IMR-90 (cell line): ENCODE data around the gene ENDOU. TPM values are rescaled to one million over a fixed set of nuclear protein-coding genes. Genes with fewer than 3 reads are reported as not detected.
A peak's percentile ranks its signal among the peaks of the same experiment; 100 is the strongest.

Experiments used
- ATAC-seq: fragments of 200-7000 bp; cut with Tn5 transposase; 2 replicates; pipeline ENCODE4 v1.9.1; 2020; ENCODE audit warnings: low read depth, mild to moderate bottlenecking, moderate library complexity
- BruUV-seq: library from RNA; stranded (reverse); fragments of 400-500 nt; replicated peaks from 2 replicates; lab custom pipeline; 2021; lab: Mats Ljungman, UMichigan
- CTCF ChIA-PET: fragments of 300-600 bp; formaldehyde crosslinking; extraction: SDS; loops from one replicate; lab custom pipeline; 2021; ENCODE audit warnings: antibody characterized with exemption; lab: Yijun Ruan, JAX
- POLR2A ChIA-PET: fragments of 300-600 bp; sonication (Branson Sonifier 250); formaldehyde crosslinking; loops from one replicate; lab custom pipeline; 2022; ENCODE audit warnings: antibody characterized with exemption; ENCODE audit not compliant: unreplicated experiment; lab: Charles Lee
- DNase-seq: peaks from one replicate; pipeline ENCODE4 v3.0.0; 2013
- H2AFZ ChIP-seq: replicated peaks from 2 replicates; pipeline ENCODE3; 2013; ENCODE audit warnings: low read length, mild to moderate bottlenecking; ENCODE audit not compliant: poor library complexity
- H2AK5ac ChIP-seq: 2 replicates; pipeline ENCODE4 v1.6.1; 2013; ENCODE audit warnings: low read depth, low read length, inconsistent platforms
- H2AK9ac ChIP-seq: replicated peaks from 2 replicates; pipeline ENCODE3; 2013; ENCODE audit warnings: mild to moderate bottlenecking, low read depth, low read length, moderate library complexity; ENCODE audit not compliant: poor library complexity
- H2BK120ac ChIP-seq: 2 replicates; pipeline ENCODE4 v1.6.1; 2013; ENCODE audit warnings: low read depth, low read length, inconsistent platforms
- H2BK15ac ChIP-seq: 3 replicates; pipeline ENCODE4 v1.6.1; 2013; ENCODE audit warnings: low read depth, low read length, inconsistent platforms
- H2BK20ac ChIP-seq: 2 replicates; pipeline ENCODE4 v1.6.1; 2013; ENCODE audit warnings: low read depth, mild to moderate bottlenecking, inconsistent platforms, low read length, moderate library complexity
- H2BK5ac ChIP-seq: 2 replicates; pipeline ENCODE4 v1.6.1; 2013; ENCODE audit warnings: mild to moderate bottlenecking, low read depth, low read length, inconsistent platforms; ENCODE audit not compliant: poor library complexity, severe bottlenecking
- H3K14ac ChIP-seq: replicated peaks from 2 replicates; pipeline ENCODE4 v1.6.1; 2013; ENCODE audit warnings: low read depth, low read length, inconsistent platforms
- H3K18ac ChIP-seq: 2 replicates; pipeline ENCODE4 v1.6.1; 2013; ENCODE audit warnings: low read depth, low read length, control low read depth
- H3K23ac ChIP-seq: 2 replicates; pipeline ENCODE4 v1.6.1; 2013; ENCODE audit warnings: low read depth, low read length, inconsistent platforms
- H3K27ac ChIP-seq: 2 replicates; pipeline ENCODE4 v1.5.1; 2013; ENCODE audit warnings: mild to moderate bottlenecking, control low read depth, low read length; ENCODE audit not compliant: insufficient read depth
- H3K27me3 ChIP-seq: 2 replicates; pipeline ENCODE4 v1.6.1; 2013; ENCODE audit warnings: low read length; ENCODE audit not compliant: control insufficient read depth, insufficient read depth
- H3K36me3 ChIP-seq: 2 replicates; pipeline ENCODE4 v1.6.1; 2013; ENCODE audit warnings: low read length, mixed read lengths; ENCODE audit not compliant: control insufficient read depth, insufficient read depth
- H3K4ac ChIP-seq: 2 replicates; pipeline ENCODE4 v1.6.1; 2013; ENCODE audit warnings: low read depth, low read length, inconsistent platforms
- H3K4me1 ChIP-seq: 2 replicates; pipeline ENCODE4 v1.6.1; 2013; ENCODE audit warnings: low read length, mixed read lengths; ENCODE audit not compliant: control insufficient read depth, insufficient read depth
- H3K4me2 ChIP-seq: 2 replicates; pipeline ENCODE4 v1.6.1; 2013; ENCODE audit warnings: low read depth, mild to moderate bottlenecking, control low read depth, low read length, moderate library complexity
- H3K4me3 ChIP-seq: 2 replicates; pipeline ENCODE4 v1.5.1; 2013; ENCODE audit warnings: low read depth, mild to moderate bottlenecking, control low read depth, low read length, moderate library complexity; ENCODE audit not compliant: insufficient read depth
- H3K56ac ChIP-seq: 2 replicates; pipeline ENCODE4 v1.6.1; 2013; ENCODE audit warnings: low read length, inconsistent platforms; ENCODE audit not compliant: insufficient read depth; ENCODE audit errors: extremely low read depth
- H3K79me1 ChIP-seq, 2 experiments: 2 replicates each; pipeline ENCODE4 v1.6.1; 2013; ENCODE audit warnings: low read length in 2 of 2, inconsistent platforms in 1 of 2, low read depth in 1 of 2
- H3K9ac ChIP-seq: 2 replicates; pipeline ENCODE4 v1.6.1; 2013; ENCODE audit warnings: low read depth, low read length, control low read depth
- H3K9me1 ChIP-seq: 2 replicates; pipeline ENCODE4 v1.6.1; 2013; ENCODE audit warnings: low read length, inconsistent platforms; ENCODE audit not compliant: insufficient read depth
- H3K9me3 ChIP-seq: 2 replicates; pipeline ENCODE4 v1.6.1; 2013; ENCODE audit warnings: low read length; ENCODE audit not compliant: control insufficient read depth, insufficient read depth
- H4K20me1 ChIP-seq: 2 replicates; pipeline ENCODE4 v1.6.1; 2013; ENCODE audit warnings: low read length, inconsistent platforms; ENCODE audit not compliant: insufficient read depth
- H4K5ac ChIP-seq: 2 replicates; pipeline ENCODE4 v1.6.1; 2013; ENCODE audit warnings: mild to moderate bottlenecking, low read depth, low read length, control low read depth
- H4K8ac ChIP-seq, 2 experiments: 2 replicates each; pipeline ENCODE4 v1.6.1; 2013; ENCODE audit warnings: low read depth in 2 of 2, low read length in 2 of 2, control low read depth in 1 of 2, inconsistent platforms in 1 of 2
- H4K91ac ChIP-seq: 2 replicates; pipeline ENCODE4 v1.6.1; 2013; ENCODE audit warnings: low read depth, low read length, inconsistent platforms; ENCODE audit not compliant: insufficient read depth
- BHLHE40 ChIP-seq: fragments of 150-350 bp; IDR thresholded peaks from 2 replicates; pipeline ENCODE4 v1.6.1; 2016; ENCODE audit warnings: mild to moderate bottlenecking, low read depth, low read length
- CEBPB ChIP-seq: IDR thresholded peaks from 2 replicates; pipeline ENCODE4 v1.6.1; 2012; ENCODE audit warnings: low read depth, low read length, improper control_type of control experiment
- CHD1 ChIP-seq: IDR thresholded peaks from 2 replicates; pipeline ENCODE4 v1.6.1; 2012; ENCODE audit warnings: low read depth, low read length, improper control_type of control experiment
- CTCF ChIP-seq: conservative IDR thresholded peaks from 2 replicates; pipeline ENCODE4 v1.5.1; 2012; ENCODE audit warnings: mild to moderate bottlenecking, low read depth, low read length, improper control_type of control experiment
- FOS ChIP-seq: fragments of 150-350 bp; IDR thresholded peaks from 2 replicates; pipeline ENCODE4 v1.6.1; 2016; ENCODE audit warnings: low read depth, low read length
- MAFK ChIP-seq: IDR thresholded peaks from 2 replicates; pipeline ENCODE4 v1.6.1; 2012; ENCODE audit warnings: low read depth, low read length, improper control_type of control experiment
- MAZ ChIP-seq: IDR thresholded peaks from 2 replicates; pipeline ENCODE4 v1.6.1; 2012; ENCODE audit warnings: low read depth, mild to moderate bottlenecking, low read length, improper control_type of control experiment, moderate library complexity, borderline replicate concordance
- MXI1 ChIP-seq: IDR thresholded peaks from 2 replicates; pipeline ENCODE4 v1.6.1; 2012; ENCODE audit warnings: low read depth, mild to moderate bottlenecking, low read length, moderate library complexity, borderline replicate concordance
- NFE2L2 ChIP-seq: fragments of 150-350 bp; IDR thresholded peaks from 2 replicates; pipeline ENCODE4 v1.6.1; 2016; ENCODE audit warnings: low read depth, mild to moderate bottlenecking, low read length
- RAD21 ChIP-seq: IDR thresholded peaks from 2 replicates; pipeline ENCODE4 v1.6.1; 2012; ENCODE audit warnings: low read length, improper control_type of control experiment
- RCOR1 ChIP-seq: IDR thresholded peaks from 2 replicates; pipeline ENCODE4 v1.6.1; 2012; ENCODE audit warnings: mild to moderate bottlenecking, low read length, improper control_type of control experiment; ENCODE audit not compliant: insufficient replicate concordance
- RFX5 ChIP-seq: IDR thresholded peaks from 2 replicates; pipeline ENCODE4 v1.8.0; 2012; ENCODE audit warnings: low read depth, mild to moderate bottlenecking, low read length, moderate library complexity
- SMC3 ChIP-seq: fragments of 150-350 bp; IDR thresholded peaks from 2 replicates; pipeline ENCODE4 v1.6.1; 2016; ENCODE audit warnings: low read depth, mild to moderate bottlenecking, antibody characterized with exemption, low read length, moderate library complexity
- USF2 ChIP-seq: fragments of 150-350 bp; IDR thresholded peaks from 2 replicates; pipeline ENCODE4 v1.6.1; 2017; ENCODE audit warnings: mild to moderate bottlenecking, antibody characterized with exemption, low read length, low read depth
- WGBS, 2 experiments: methylation state at CpG; one replicate each; pipeline versions ENCODE4 v1.1.5 to v1.1.7; 2013; ENCODE audit warnings: missing lambda C conversion rate in 2 of 2; ENCODE audit not compliant: insufficient read length in 1 of 2; ENCODE audit errors: extremely low coverage in 2 of 2; 5-methylcytosine and 5-hydroxymethylcytosine counted together
- dilution Hi-C: fragments of 300-500 bp; cut with HindIII; formaldehyde crosslinking; loops from one replicate; pipeline ENCODE4 v1.14.3; 2018; ENCODE audit warnings: low sequenced_read_pairs; ENCODE audit not compliant: unreplicated experiment
- in situ Hi-C: fragments of 300-500 bp; cut with MboI; formaldehyde crosslinking; loops from 3 replicates; pipeline ENCODE4 v1.14.3; 2019; ENCODE audit warnings: low sequenced_read_pairs, inconsistent platforms, mixed read lengths
- intact Hi-C: fragments of 100-400 bp; cut with micrococcal nuclease; formaldehyde crosslinking; loops from 2 replicates; pipeline ENCODE4 v1.10.0; 2022
- polyA plus RNA-seq, 3 experiments: library from polyadenylated mRNA; depleted of rRNA; stranded (reverse); fragments of >200 nt; gene quantifications; 2 replicates each; pipeline ENCODE4 v1.2.3, GENCODE V29; 2012; ENCODE audit warnings: low replicate concordance in 1 of 3
- total RNA-seq: library from RNA; depleted of rRNA; stranded (reverse); fragments of >200 nt; gene quantifications from 2 replicates; pipeline ENCODE4 v1.2.3, GENCODE V29; 2012
- TF ChIP-seq, protein P1 (sequence below): fragments of 150-350 bp; IDR thresholded peaks from 2 replicates; pipeline ENCODE4 v1.6.1; 2016; ENCODE audit warnings: low read depth, mild to moderate bottlenecking, low read length, moderate library complexity, borderline replicate concordance

The ENDOU gene
- total and polyA plus RNA-seq, 2 of the 4 experiments (the other 2 are of a cell fraction), result under 0.01 to 0.09 TPM

DNA sequence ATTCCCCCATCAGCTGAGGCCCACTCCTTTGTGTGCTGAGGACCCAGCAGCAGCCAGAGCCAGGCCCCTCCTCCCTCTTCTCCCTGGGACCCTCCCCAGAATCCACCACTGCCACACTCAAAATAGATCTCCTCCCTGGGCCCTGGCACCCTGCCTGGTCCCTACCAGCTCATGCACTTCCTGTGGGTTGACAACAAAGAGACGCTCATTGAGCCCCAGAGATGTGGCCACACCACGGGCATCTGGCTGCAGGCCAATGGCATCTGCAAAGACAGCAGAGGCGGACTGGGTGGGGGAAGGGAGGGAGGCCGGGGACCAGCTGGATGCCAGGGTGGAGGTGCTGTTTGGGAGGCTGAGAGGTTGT, 16.0 kb upstream of the ENDOU start:
- dilution Hi-C loops, result no loop called here
- no peak overlapping the region for H3K56ac ChIP-seq
- no peak overlapping the region for H3K27ac ChIP-seq
- no peak overlapping the region for H3K9ac ChIP-seq
- intact Hi-C loops, result no loop called here
- no peak overlapping the region for H4K5ac ChIP-seq
- H3K4ac ChIP-seq, result 0 out of 2 replicates have a peak overlapping the region, but pooled peaks have one; percentile 8
- BruUV-seq, result no TSS peak
- H3K4me3 ChIP-seq, result no peak overlapping the region
- H3K36me3 ChIP-seq, result no peaks in the 10 kb centered on the region
- no peak overlapping the region for H3K4me2 ChIP-seq
- no peak for TF ChIP-seq SMC3
- TF ChIP-seq RCOR1, result no peak
- TF ChIP-seq, protein P1, sequence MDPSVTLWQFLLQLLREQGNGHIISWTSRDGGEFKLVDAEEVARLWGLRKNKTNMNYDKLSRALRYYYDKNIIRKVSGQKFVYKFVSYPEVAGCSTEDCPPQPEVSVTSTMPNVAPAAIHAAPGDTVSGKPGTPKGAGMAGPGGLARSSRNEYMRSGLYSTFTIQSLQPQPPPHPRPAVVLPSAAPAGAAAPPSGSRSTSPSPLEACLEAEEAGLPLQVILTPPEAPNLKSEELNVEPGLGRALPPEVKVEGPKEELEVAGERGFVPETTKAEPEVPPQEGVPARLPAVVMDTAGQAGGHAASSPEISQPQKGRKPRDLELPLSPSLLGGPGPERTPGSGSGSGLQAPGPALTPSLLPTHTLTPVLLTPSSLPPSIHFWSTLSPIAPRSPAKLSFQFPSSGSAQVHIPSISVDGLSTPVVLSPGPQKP, result no peak
- no peak for TF ChIP-seq USF2
- no peak for TF ChIP-seq FOS
- no peak for TF ChIP-seq RAD21
- no peak for TF ChIP-seq NFE2L2
- no peak for TF ChIP-seq CEBPB
- TF ChIP-seq BHLHE40, result no peak
- no peak for TF ChIP-seq MAZ
- TF ChIP-seq CTCF, result no peak
- no peak for TF ChIP-seq RFX5
- no peak for TF ChIP-seq MAFK
- TF ChIP-seq MXI1, result no peak
- no peak for TF ChIP-seq CHD1
- no peak overlapping the region for H2BK120ac ChIP-seq
- peaks cover 26% of the 10 kb centered on the region for H3K27me3 ChIP-seq
- peak overlapping the region; percentile 79 for H2AK9ac ChIP-seq
- no peak overlapping the region for H3K18ac ChIP-seq
- no peak overlapping the region for H2BK15ac ChIP-seq
- H3K9me3 ChIP-seq, result no peaks in the 10 kb centered on the region
- no peaks in the 10 kb centered on the region for H4K20me1 ChIP-seq
- H2AFZ ChIP-seq, result peak overlapping the region; percentile 76
- H2AK5ac ChIP-seq, result no peak overlapping the region
- no peak for DNase-seq
- no peak overlapping the region for H3K14ac ChIP-seq
- no peak overlapping the region for H2BK20ac ChIP-seq
- ATAC-seq, result no peak
- no peak overlapping the region for H4K91ac ChIP-seq
- CTCF ChIA-PET, result interaction anchor here (1.0 to 2.2 kb wide), 7 partner anchors 11 to 97 kb away, joined by 4 to 19 read pairs (median 9); partner anchors contain the start of genes ENDOU and RAPGEF3
- no peak overlapping the region for H2BK5ac ChIP-seq
- in situ Hi-C loops, result loop anchor here (10.0 kb wide), 1 partner anchor 93 kb away; no protein-coding TSS in a partner anchor
- peaks cover 16% of the 10 kb centered on the region for H3K4me1 ChIP-seq
- 0% methylated on average over 1 of the region's 4 CpGs; no CpG with 5 or more reads in 1 of the 2 experiments for WGBS, 2 experiments
- H3K9me1 ChIP-seq, result 0 out of 2 replicates have a peak, but pooled peaks cover 5% of the 10 kb centered on the region
- POLR2A ChIA-PET, result no interaction called here
- H3K23ac ChIP-seq, result no peak overlapping the region
- H4K8ac ChIP-seq, result no peak overlapping the region
- H3K79me1 ChIP-seq, result no peaks in the 10 kb centered on the region
